GM21515 (cell line): ENCODE measurements around the gene MS4A18.
A peak's percentile ranks its signal among the peaks of the same experiment; 100 is the strongest.
"Not testable (repeated sequence)": the region's sequence is repeated elsewhere in the genome, so short reads cannot be mapped to it uniquely, and the experiment has no call there.

Experiments
- ATAC-seq: cut with Tn5 transposase; IDR thresholded peaks from one replicate; pipeline ENCODE4 v1.9.1; 2021; ENCODE audit not compliant: unreplicated experiment

The MS4A18 gene

GRCh38 chr11:60734279-60734678, 9.8 kb downstream of the MS4A18 start:
- ATAC-seq: no peak

GRCh38 chr11:60739114-60739513, 14.6 kb downstream of the MS4A18 start:
- no peak for ATAC-seq

GRCh38 chr11:60740573-60740972, 16.1 kb downstream of the MS4A18 start:
- no peak for ATAC-seq

- no peak for ATAC-seq
Measured at GRCh38 chr11:60741421-60741820, 16.9 kb downstream of the MS4A18 start.

- ATAC-seq: no peak
Measured at GRCh38 chr11:60743058-60743457, 18.5 kb downstream of the MS4A18 start.

- ATAC-seq: no peak
Measured at GRCh38 chr11:60744114-60744513, 19.6 kb downstream of the MS4A18 start.

- no peak for ATAC-seq
Measured at GRCh38 chr11:60747359-60747873, 22.9 kb downstream of the MS4A18 start.

- ATAC-seq: no peak
Measured at GRCh38 chr11:60748225-60748624, 23.7 kb downstream of the MS4A18 start.

GRCh38 chr11:60748821-60749220, 24.3 kb downstream of the MS4A18 start:
- no peak for ATAC-seq

GRCh38 chr11:60750911-60751310, 26.4 kb downstream of the MS4A18 start:
- no peak for ATAC-seq

GRCh38 chr11:60753309-60753708, 28.8 kb downstream of the MS4A18 start:
- no peak for ATAC-seq

- ATAC-seq: no peak
Measured at GRCh38 chr11:60754887-60755286, 30.4 kb downstream of the MS4A18 start.

- ATAC-seq: no peak
Measured at GRCh38 chr11:60756307-60757032, 31.9 kb downstream of the MS4A18 start, which contains the start of gene MS4A15. TSS of gene MS4A15 (plus strand) at chr11:60756867. CDS start at chr11:60763734, 6,867 bp downstream.

- no peak for ATAC-seq
Measured at GRCh38 chr11:60757231-60757800, 32.8 kb downstream of the MS4A18 start.

- ATAC-seq: not testable (repeated sequence)
Measured at GRCh38 chr11:60758671-60759070, 34.2 kb downstream of the MS4A18 start.

- ATAC-seq: not testable (repeated sequence)
Measured at GRCh38 chr11:60759438-60760225, 35.1 kb downstream of the MS4A18 start.

- peak; percentile 31 for ATAC-seq
Measured at GRCh38 chr11:60761436-60762190, 37.1 kb downstream of the MS4A18 start.

GRCh38 chr11:60762851-60763691, 38.6 kb downstream of the MS4A18 start:
- ATAC-seq: peak; percentile 66

- ATAC-seq: peak; percentile 31
Measured at GRCh38 chr11:60763692-60764369, 39.3 kb downstream of the MS4A18 start.
